IMR-90 (cell line): ENCODE data around the gene COL11A2. TPM values are rescaled to one million over a fixed set of nuclear protein-coding genes. Genes with fewer than 3 reads are reported as not detected.

Source experiments
- ATAC-seq: fragments of 200-7000 bp; cut with Tn5 transposase; 2 replicates; pipeline ENCODE4 v1.9.1; 2020; ENCODE audit warnings: low read depth, mild to moderate bottlenecking, moderate library complexity
- BruUV-seq: library from RNA; stranded (reverse); fragments of 400-500 nt; replicated peaks from 2 replicates; lab custom pipeline; 2021; lab: Mats Ljungman, UMichigan
- CTCF ChIA-PET: fragments of 300-600 bp; formaldehyde crosslinking; extraction: SDS; loops from one replicate; lab custom pipeline; 2021; ENCODE audit warnings: antibody characterized with exemption; lab: Yijun Ruan, JAX
- POLR2A ChIA-PET: fragments of 300-600 bp; sonication (Branson Sonifier 250); formaldehyde crosslinking; loops from one replicate; lab custom pipeline; 2022; ENCODE audit warnings: antibody characterized with exemption; ENCODE audit not compliant: unreplicated experiment; lab: Charles Lee
- DNase-seq: peaks from one replicate; pipeline ENCODE4 v3.0.0; 2013
- H2AFZ ChIP-seq: replicated peaks from 2 replicates; pipeline ENCODE3; 2013; ENCODE audit warnings: low read length, mild to moderate bottlenecking; ENCODE audit not compliant: poor library complexity
- H2AK5ac ChIP-seq: 2 replicates; pipeline ENCODE4 v1.6.1; 2013; ENCODE audit warnings: low read depth, low read length, inconsistent platforms
- H2AK9ac ChIP-seq: replicated peaks from 2 replicates; pipeline ENCODE3; 2013; ENCODE audit warnings: mild to moderate bottlenecking, low read depth, low read length, moderate library complexity; ENCODE audit not compliant: poor library complexity
- H2BK120ac ChIP-seq: 2 replicates; pipeline ENCODE4 v1.6.1; 2013; ENCODE audit warnings: low read depth, low read length, inconsistent platforms
- H2BK15ac ChIP-seq: 3 replicates; pipeline ENCODE4 v1.6.1; 2013; ENCODE audit warnings: low read depth, low read length, inconsistent platforms
- H2BK20ac ChIP-seq: 2 replicates; pipeline ENCODE4 v1.6.1; 2013; ENCODE audit warnings: low read depth, mild to moderate bottlenecking, inconsistent platforms, low read length, moderate library complexity
- H2BK5ac ChIP-seq: 2 replicates; pipeline ENCODE4 v1.6.1; 2013; ENCODE audit warnings: mild to moderate bottlenecking, low read depth, low read length, inconsistent platforms; ENCODE audit not compliant: poor library complexity, severe bottlenecking
- H3K14ac ChIP-seq: replicated peaks from 2 replicates; pipeline ENCODE4 v1.6.1; 2013; ENCODE audit warnings: low read depth, low read length, inconsistent platforms
- H3K18ac ChIP-seq: 2 replicates; pipeline ENCODE4 v1.6.1; 2013; ENCODE audit warnings: low read depth, low read length, control low read depth
- H3K23ac ChIP-seq: 2 replicates; pipeline ENCODE4 v1.6.1; 2013; ENCODE audit warnings: low read depth, low read length, inconsistent platforms
- H3K27ac ChIP-seq: 2 replicates; pipeline ENCODE4 v1.5.1; 2013; ENCODE audit warnings: mild to moderate bottlenecking, control low read depth, low read length; ENCODE audit not compliant: insufficient read depth
- H3K27me3 ChIP-seq: 2 replicates; pipeline ENCODE4 v1.6.1; 2013; ENCODE audit warnings: low read length; ENCODE audit not compliant: control insufficient read depth, insufficient read depth
- H3K36me3 ChIP-seq: 2 replicates; pipeline ENCODE4 v1.6.1; 2013; ENCODE audit warnings: low read length, mixed read lengths; ENCODE audit not compliant: control insufficient read depth, insufficient read depth
- H3K4ac ChIP-seq: 2 replicates; pipeline ENCODE4 v1.6.1; 2013; ENCODE audit warnings: low read depth, low read length, inconsistent platforms
- H3K4me1 ChIP-seq: 2 replicates; pipeline ENCODE4 v1.6.1; 2013; ENCODE audit warnings: low read length, mixed read lengths; ENCODE audit not compliant: control insufficient read depth, insufficient read depth
- H3K4me2 ChIP-seq: 2 replicates; pipeline ENCODE4 v1.6.1; 2013; ENCODE audit warnings: low read depth, mild to moderate bottlenecking, control low read depth, low read length, moderate library complexity
- H3K4me3 ChIP-seq: 2 replicates; pipeline ENCODE4 v1.5.1; 2013; ENCODE audit warnings: low read depth, mild to moderate bottlenecking, control low read depth, low read length, moderate library complexity; ENCODE audit not compliant: insufficient read depth
- H3K56ac ChIP-seq: 2 replicates; pipeline ENCODE4 v1.6.1; 2013; ENCODE audit warnings: low read length, inconsistent platforms; ENCODE audit not compliant: insufficient read depth; ENCODE audit errors: extremely low read depth
- H3K79me1 ChIP-seq, 2 experiments: 2 replicates each; pipeline ENCODE4 v1.6.1; 2013; ENCODE audit warnings: low read length in 2 of 2, inconsistent platforms in 1 of 2, low read depth in 1 of 2
- H3K9ac ChIP-seq: 2 replicates; pipeline ENCODE4 v1.6.1; 2013; ENCODE audit warnings: low read depth, low read length, control low read depth
- H3K9me1 ChIP-seq: 2 replicates; pipeline ENCODE4 v1.6.1; 2013; ENCODE audit warnings: low read length, inconsistent platforms; ENCODE audit not compliant: insufficient read depth
- H3K9me3 ChIP-seq: 2 replicates; pipeline ENCODE4 v1.6.1; 2013; ENCODE audit warnings: low read length; ENCODE audit not compliant: control insufficient read depth, insufficient read depth
- H4K20me1 ChIP-seq: 2 replicates; pipeline ENCODE4 v1.6.1; 2013; ENCODE audit warnings: low read length, inconsistent platforms; ENCODE audit not compliant: insufficient read depth
- H4K5ac ChIP-seq: 2 replicates; pipeline ENCODE4 v1.6.1; 2013; ENCODE audit warnings: mild to moderate bottlenecking, low read depth, low read length, control low read depth
- H4K8ac ChIP-seq, 2 experiments: 2 replicates each; pipeline ENCODE4 v1.6.1; 2013; ENCODE audit warnings: low read depth in 2 of 2, low read length in 2 of 2, control low read depth in 1 of 2, inconsistent platforms in 1 of 2
- H4K91ac ChIP-seq: 2 replicates; pipeline ENCODE4 v1.6.1; 2013; ENCODE audit warnings: low read depth, low read length, inconsistent platforms; ENCODE audit not compliant: insufficient read depth
- CEBPB ChIP-seq: IDR thresholded peaks from 2 replicates; pipeline ENCODE4 v1.6.1; 2012; ENCODE audit warnings: low read depth, low read length, improper control_type of control experiment
- CHD1 ChIP-seq: IDR thresholded peaks from 2 replicates; pipeline ENCODE4 v1.6.1; 2012; ENCODE audit warnings: low read depth, low read length, improper control_type of control experiment
- CTCF ChIP-seq: conservative IDR thresholded peaks from 2 replicates; pipeline ENCODE4 v1.5.1; 2012; ENCODE audit warnings: mild to moderate bottlenecking, low read depth, low read length, improper control_type of control experiment
- FOS ChIP-seq: fragments of 150-350 bp; IDR thresholded peaks from 2 replicates; pipeline ENCODE4 v1.6.1; 2016; ENCODE audit warnings: low read depth, low read length
- MAFK ChIP-seq: IDR thresholded peaks from 2 replicates; pipeline ENCODE4 v1.6.1; 2012; ENCODE audit warnings: low read depth, low read length, improper control_type of control experiment
- MAZ ChIP-seq: IDR thresholded peaks from 2 replicates; pipeline ENCODE4 v1.6.1; 2012; ENCODE audit warnings: low read depth, mild to moderate bottlenecking, low read length, improper control_type of control experiment, moderate library complexity, borderline replicate concordance
- NFE2L2 ChIP-seq: fragments of 150-350 bp; IDR thresholded peaks from 2 replicates; pipeline ENCODE4 v1.6.1; 2016; ENCODE audit warnings: low read depth, mild to moderate bottlenecking, low read length
- POLR2A ChIP-seq: IDR thresholded peaks from 2 replicates; pipeline ENCODE4 v1.6.1; 2012; ENCODE audit warnings: mild to moderate bottlenecking, low read depth, low read length
- RAD21 ChIP-seq: IDR thresholded peaks from 2 replicates; pipeline ENCODE4 v1.6.1; 2012; ENCODE audit warnings: low read length, improper control_type of control experiment
- RCOR1 ChIP-seq: IDR thresholded peaks from 2 replicates; pipeline ENCODE4 v1.6.1; 2012; ENCODE audit warnings: mild to moderate bottlenecking, low read length, improper control_type of control experiment; ENCODE audit not compliant: insufficient replicate concordance
- RFX5 ChIP-seq: IDR thresholded peaks from 2 replicates; pipeline ENCODE4 v1.8.0; 2012; ENCODE audit warnings: low read depth, mild to moderate bottlenecking, low read length, moderate library complexity
- SMC3 ChIP-seq: fragments of 150-350 bp; IDR thresholded peaks from 2 replicates; pipeline ENCODE4 v1.6.1; 2016; ENCODE audit warnings: low read depth, mild to moderate bottlenecking, antibody characterized with exemption, low read length, moderate library complexity
- USF2 ChIP-seq: fragments of 150-350 bp; IDR thresholded peaks from 2 replicates; pipeline ENCODE4 v1.6.1; 2017; ENCODE audit warnings: mild to moderate bottlenecking, antibody characterized with exemption, low read length, low read depth
- WGBS, 2 experiments: methylation state at CpG; one replicate each; pipeline versions ENCODE4 v1.1.5 to v1.1.7; 2013; ENCODE audit warnings: missing lambda C conversion rate in 2 of 2; ENCODE audit not compliant: insufficient read length in 1 of 2; ENCODE audit errors: extremely low coverage in 2 of 2; 5-methylcytosine and 5-hydroxymethylcytosine counted together
- dilution Hi-C: fragments of 300-500 bp; cut with HindIII; formaldehyde crosslinking; loops from one replicate; pipeline ENCODE4 v1.14.3; 2018; ENCODE audit warnings: low sequenced_read_pairs; ENCODE audit not compliant: unreplicated experiment
- in situ Hi-C: fragments of 300-500 bp; cut with MboI; formaldehyde crosslinking; loops from 3 replicates; pipeline ENCODE4 v1.14.3; 2019; ENCODE audit warnings: low sequenced_read_pairs, inconsistent platforms, mixed read lengths
- intact Hi-C: fragments of 100-400 bp; cut with micrococcal nuclease; formaldehyde crosslinking; loops from 2 replicates; pipeline ENCODE4 v1.10.0; 2022
- polyA plus RNA-seq, 3 experiments: library from polyadenylated mRNA; depleted of rRNA; stranded (reverse); fragments of >200 nt; gene quantifications; 2 replicates each; pipeline ENCODE4 v1.2.3, GENCODE V29; 2012; ENCODE audit warnings: low replicate concordance in 1 of 3
- total RNA-seq: library from RNA; depleted of rRNA; stranded (reverse); fragments of >200 nt; gene quantifications from 2 replicates; pipeline ENCODE4 v1.2.3, GENCODE V29; 2012

Gene COL11A2
- total and polyA plus RNA-seq, 2 of the 4 experiments (the other 2 are of a cell fraction): under 0.01 to 0.38 TPM

- Histone ChIP-seq H4K91ac (no peak overlapping the region), H3K9me1 (peaks cover 5% of the 10 kb centered on the region; the same call in 1 of the 2 replicates), H3K9ac (no peak overlapping the region), H3K4me1 (peaks cover 9% of the 10 kb centered on the region), H3K27ac (no peak overlapping the region), H3K79me1 (no peaks in the 10 kb centered on the region), H2BK20ac (no peak overlapping the region), H2BK120ac (no peak overlapping the region), H2BK5ac (no peak overlapping the region), H4K5ac (no peak overlapping the region), H3K27me3 (peaks cover 7% of the 10 kb centered on the region), H3K36me3 (no peaks in the 10 kb centered on the region), H3K14ac (no peak overlapping the region), H3K4me3 (no peak overlapping the region), H3K4me2 (no peak overlapping the region), H2AK9ac (no peak overlapping the region), H2BK15ac (no peak overlapping the region), H3K9me3 (no peaks in the 10 kb centered on the region), H4K20me1 (no peaks in the 10 kb centered on the region), H3K4ac (no peak overlapping the region), H3K23ac (no peak overlapping the region), H3K56ac (no peak overlapping the region), H4K8ac (no peak overlapping the region), H2AFZ (no peak overlapping the region), H2AK5ac (no peak overlapping the region), H3K18ac (no peak overlapping the region)
- in situ Hi-C loops (loop anchor here (5.0 to 10.0 kb wide), 2 partner anchors 83 to 149 kb away; no protein-coding TSS in a partner anchor), dilution Hi-C loops (no loop called here), intact Hi-C loops (no loop called here)
- ChIA-PET CTCF (no interaction called here), POLR2A (no interaction called here)
- no TSS peak for BruUV-seq
- 38% methylated on average over 5 of the region's 10 CpGs; no CpG with 5 or more reads in 1 of the 2 experiments for WGBS, 2 experiments
- TF ChIP-seq MAZ: no peak
- no peak for TF ChIP-seq MAFK
- TF ChIP-seq RCOR1: no peak
- no peak for TF ChIP-seq USF2
- no peak for TF ChIP-seq NFE2L2
- TF ChIP-seq CEBPB: no peak
- no peak for TF ChIP-seq RAD21
- TF ChIP-seq SMC3: no peak
- TF ChIP-seq FOS: no peak
- no peak for TF ChIP-seq POLR2A
- TF ChIP-seq CTCF: no peak
- TF ChIP-seq RFX5: no peak
- TF ChIP-seq CHD1: no peak
- no peak for ATAC-seq
- no peak for DNase-seq
Observed at GRCh38 chr6:33164176-33164575, 28.1 kb downstream of the COL11A2 start.
